HepG2 (cell line): ENCODE measurements around the gene DDX49. TPM values are rescaled to one million over a fixed set of nuclear protein-coding genes. Genes with fewer than 3 reads are reported as not detected.
A peak's percentile ranks its signal among the peaks of the same experiment; 100 is the strongest.

Experiments
- ATAC-seq: fragments of 200-7000 bp; cut with Tn5 transposase; 3 replicates; pipeline ENCODE4 v1.9.1; 2020; ENCODE audit warnings: mild to moderate bottlenecking, moderate library complexity
- BruUV-seq: library from RNA; stranded (reverse); fragments of 400-500 nt; replicated peaks from 2 replicates; lab custom pipeline; 2021; lab: Mats Ljungman, UMichigan
- CTCF ChIA-PET: fragments of 300-600 bp; formaldehyde crosslinking; extraction: SDS; loops from one replicate; lab custom pipeline; 2021; ENCODE audit warnings: low total read pairs, inconsistent platforms, low intra/inter-chr PET ratio; lab: Yijun Ruan, JAX
- POLR2A ChIA-PET: fragments of 350-600 bp; sonication (Branson Sonifier 250); formaldehyde crosslinking; loops from one replicate; lab custom pipeline; 2020; ENCODE audit warnings: antibody characterized with exemption, inconsistent platforms; lab: Yijun Ruan, JAX
- DNase-seq: peaks from one replicate; pipeline ENCODE4 v3.0.0-alpha.2; 2015; ENCODE audit warnings: low spot score
- FAIRE-seq: peaks from 3 replicates; lab custom pipeline; 2011; peaks lifted over from hg19 to GRCh38; lab: Jason Lieb, UNC
- H2AFZ ChIP-seq: one replicate; pipeline ENCODE4 v1.6.1; 2011; ENCODE audit warnings: low read length, inconsistent platforms
- H3K27ac ChIP-seq: fragments of 300-600 bp; 3 replicates; pipeline ENCODE4 v1.8.0; 2011; ENCODE audit warnings: mixed run types, mild to moderate bottlenecking, mixed read lengths, low read length, inconsistent platforms; ENCODE audit not compliant: insufficient read depth; ENCODE audit errors: extremely low read length
- H3K27me3 ChIP-seq, 2 experiments: fragments of 200-600 bp in 1 of 2; 2 replicates in 1 of 2; 3 replicates in 1 of 2; pipeline versions ENCODE4 v1.6.0 to v1.8.0; 2011; ENCODE audit warnings: low read length in 2 of 2, mild to moderate bottlenecking in 2 of 2, moderate library complexity in 2 of 2, inconsistent platforms in 1 of 2; ENCODE audit not compliant: insufficient read depth in 2 of 2, control insufficient read depth in 1 of 2
- H3K36me3 ChIP-seq, 2 experiments: fragments of 200-600 bp in 1 of 2; replicated peaks in 1 of 2; 2 replicates in 1 of 2; 3 replicates in 1 of 2; pipeline versions ENCODE4 v1.5.1 to v1.8.0; 2011; ENCODE audit warnings: low read length in 2 of 2, inconsistent platforms in 1 of 2; ENCODE audit not compliant: insufficient read depth in 2 of 2, control insufficient read depth in 1 of 2
- H3K4me1 ChIP-seq: 2 replicates; pipeline ENCODE4 v1.5.1; 2012; ENCODE audit warnings: low read length, inconsistent platforms; ENCODE audit not compliant: insufficient read depth
- H3K4me2 ChIP-seq: 2 replicates; pipeline ENCODE4 v1.6.0; 2011; ENCODE audit warnings: low read depth, low read length, inconsistent platforms
- H3K4me3 ChIP-seq, 3 experiments: fragments of 200-600 bp in 1 of 3; sonication (generic), shearing (Covaris generic) in 1 of 3; replicated peaks in 1 of 3; 2 replicates each; pipeline ENCODE4 v1.5.1; 2011 to 2016; ENCODE audit warnings: low read length in 3 of 3, inconsistent platforms in 2 of 3, low read depth in 2 of 3, mild to moderate bottlenecking in 2 of 3, control low read depth in 1 of 3, mixed read lengths in 1 of 3; ENCODE audit not compliant: insufficient read depth in 1 of 3
- H3K79me2 ChIP-seq: one replicate; pipeline ENCODE4 v1.6.1; 2011; ENCODE audit warnings: low read length, inconsistent platforms; ENCODE audit not compliant: insufficient read depth
- H3K9ac ChIP-seq: 2 replicates; pipeline ENCODE4 v1.6.0; 2011; ENCODE audit warnings: mild to moderate bottlenecking, low read depth, low read length, inconsistent platforms; ENCODE audit not compliant: insufficient read depth
- H3K9me3 ChIP-seq: 2 replicates; pipeline ENCODE4 v1.5.1; 2012; ENCODE audit warnings: mild to moderate bottlenecking, low read length
- H4K20me1 ChIP-seq: 2 replicates; pipeline ENCODE4 v1.6.0; 2011; ENCODE audit warnings: inconsistent platforms, mild to moderate bottlenecking, low read length, moderate library complexity; ENCODE audit not compliant: insufficient read depth
- ATF7 ChIP-seq, 2 experiments: fragments of 450-650 bp in 1 of 2; sonication (generic) in 1 of 2; formaldehyde crosslinking in 1 of 2; IDR thresholded peaks; 2 replicates each; pipeline versions ENCODE4 v1.4.0 to v1.6.1; 2016 to 2020; ENCODE audit warnings: antibody characterized with exemption in 1 of 2, mild to moderate bottlenecking in 1 of 2, missing genetic modification reagents in 1 of 2
- FOXP1 ChIP-seq, 2 experiments: fragments of 450-650 bp in 1 of 2; IDR thresholded peaks; 2 replicates each; pipeline ENCODE4 v1.6.1; 2017 to 2018; ENCODE audit warnings: antibody characterized with exemption in 1 of 2
- MAFG ChIP-seq: sonication (generic); formaldehyde crosslinking; IDR thresholded peaks from 2 replicates; pipeline ENCODE4 v1.5.1; 2020; ENCODE audit warnings: mild to moderate bottlenecking, missing genetic modification reagents
- NFYB ChIP-seq: sonication (generic); formaldehyde crosslinking; IDR thresholded peaks from 2 replicates; pipeline ENCODE4 v1.4.0; 2020; ENCODE audit warnings: missing genetic modification reagents
- NR2F6 ChIP-seq, 2 experiments: IDR thresholded peaks; 2 replicates each; pipeline ENCODE4 v1.6.1; 2016; ENCODE audit warnings: antibody characterized with exemption in 1 of 2, mild to moderate bottlenecking in 1 of 2
- PITX1 ChIP-seq: sonication (generic); formaldehyde crosslinking; IDR thresholded peaks from 2 replicates; pipeline ENCODE4 v1.5.1; 2020; ENCODE audit warnings: mild to moderate bottlenecking, missing genetic modification reagents
- TSC22D2 ChIP-seq: sonication (generic); formaldehyde crosslinking; IDR thresholded peaks from 2 replicates; pipeline ENCODE4 v1.5.1; 2020; ENCODE audit warnings: missing genetic modification reagents, mild to moderate bottlenecking, borderline replicate concordance
- ZNF501 ChIP-seq: sonication (generic); formaldehyde crosslinking; IDR thresholded peaks from 2 replicates; pipeline ENCODE4 v1.5.1; 2020; ENCODE audit warnings: mild to moderate bottlenecking, moderate library complexity, missing genetic modification reagents
- ZNF570 ChIP-seq: sonication (generic); formaldehyde crosslinking; IDR thresholded peaks from 2 replicates; pipeline ENCODE4 v1.4.0; 2020; ENCODE audit warnings: mild to moderate bottlenecking, missing genetic modification reagents, borderline replicate concordance
- ZNF747 ChIP-seq: sonication (generic); formaldehyde crosslinking; IDR thresholded peaks from 2 replicates; pipeline ENCODE4 v1.8.1; 2023; ENCODE audit warnings: missing genetic modification reagents, mild to moderate bottlenecking, borderline replicate concordance
- ZNF782 ChIP-seq: sonication (generic); formaldehyde crosslinking; IDR thresholded peaks from 2 replicates; pipeline ENCODE4 v1.4.0; 2020; ENCODE audit warnings: missing genetic modification reagents, mild to moderate bottlenecking, borderline replicate concordance
- ZNF839 ChIP-seq: sonication (generic); formaldehyde crosslinking; IDR thresholded peaks from 2 replicates; pipeline ENCODE4 v1.4.0; 2020; ENCODE audit warnings: missing genetic modification reagents, mild to moderate bottlenecking, borderline replicate concordance
- WGBS: methylation state at CpG from one replicate; pipeline ENCODE4 v1.1.6; 2017; ENCODE audit warnings: low lambda C conversion rate; 5-methylcytosine and 5-hydroxymethylcytosine counted together
- in situ Hi-C: cut with HindIII; loops from 2 replicates; pipeline ENCODE4 v1.10.0; 2017; ENCODE audit warnings: low pct_unique_long_range_greater_than_20kb; ENCODE audit not compliant: extremely low pct_ligation_motif_present
- intact Hi-C: fragments of 100-400 bp; cut with micrococcal nuclease; formaldehyde crosslinking; loops from one replicate; pipeline ENCODE4 v1.10.0; 2022; ENCODE audit not compliant: unreplicated experiment
- polyA plus RNA-seq, 8 experiments: library from polyadenylated mRNA; depleted of rRNA in 3 of 8; stranded (reverse) in 7 of 8; unstranded in 1 of 8; fragments of >200 nt; fragmentation: Illumina TruSeq in 4 of 8; extraction: Trizol in 4 of 8; gene quantifications; 2 replicates each; pipeline versions ENCODE4 v1.2.1 to v1.2.3, GENCODE V29; 2011 to 2016; ENCODE audit warnings: low read depth in 4 of 8, missing spikeins in 1 of 8, mixed read lengths in 1 of 8; ENCODE audit not compliant: insufficient read depth in 1 of 8
- total RNA-seq, 5 experiments: library from RNA; depleted of rRNA; stranded (reverse); fragments of >200 nt; fragmentation: Illumina TruSeq; extraction: Trizol; gene quantifications; 2 replicates each; pipeline ENCODE4 v1.2.3, GENCODE V29; 2016; ENCODE audit warnings: low read depth in 1 of 5
- TF ChIP-seq, protein P1 (sequence below): sonication (generic); formaldehyde crosslinking; IDR thresholded peaks from 2 replicates; pipeline ENCODE4 v1.5.0; 2020; ENCODE audit warnings: missing genetic modification reagents

The DDX49 gene
- total and polyA plus RNA-seq, 2 of the 13 experiments (the other 11 are each of a cell fraction or from before 2014, with no cell fraction given), result 27.0 to 46.2 TPM

DNA sequence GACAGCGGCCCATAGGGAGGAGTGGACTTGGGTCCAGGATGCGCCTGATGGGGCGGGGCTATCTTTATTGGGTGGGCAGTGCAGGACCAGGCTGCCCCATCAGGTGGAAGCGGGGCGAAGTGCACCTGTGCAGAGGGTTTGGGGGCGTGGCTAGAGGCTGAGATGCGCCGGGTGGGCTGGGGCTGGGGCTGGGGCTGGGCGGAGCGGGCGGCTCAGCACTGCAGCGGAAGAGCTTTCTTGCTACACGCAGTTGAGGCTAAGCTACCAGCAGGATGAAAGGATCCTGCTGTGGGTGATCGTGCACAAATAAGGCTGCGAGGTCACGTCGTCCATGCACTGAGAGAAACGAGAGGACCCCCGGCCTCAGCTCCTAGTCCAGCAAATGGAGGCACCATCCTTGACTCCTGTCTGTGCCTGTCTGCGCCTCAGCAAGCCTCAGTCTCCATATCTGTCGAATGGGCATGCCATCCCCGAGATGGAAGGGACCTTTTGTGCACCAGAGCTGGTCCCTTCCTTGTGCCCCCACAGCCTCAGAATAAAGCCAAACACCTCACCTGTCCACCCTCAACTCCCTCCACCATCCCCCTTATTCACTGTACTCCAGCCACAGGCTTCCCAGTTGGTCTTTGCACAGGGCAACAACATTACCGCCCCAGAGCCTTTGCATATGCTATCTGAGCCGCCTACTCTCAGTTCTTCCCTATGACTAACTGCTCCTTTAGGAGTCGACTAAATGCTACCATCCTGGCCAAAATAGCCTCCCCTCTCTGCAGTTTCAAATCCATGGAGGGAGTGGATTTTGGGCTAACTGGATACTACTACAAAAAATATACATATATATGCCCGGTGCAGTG is 42.5 kb downstream of the DDX49 start (continued):
- TF ChIP-seq NR2F6 (IDR thresholded peaks at IDR 0.05), result no peak; the same call in 1 of the 2 replicates
- TF ChIP-seq NR2F6 (CRISPR knock-in tag; IDR thresholded peaks at IDR 0.05), result peak; percentile 52; the same call in 1 of the 2 replicates
- no peak for TF ChIP-seq TSC22D2 (CRISPR knock-in tag)
- TF ChIP-seq ZNF570 (CRISPR knock-in tag), result no peak

DNA sequence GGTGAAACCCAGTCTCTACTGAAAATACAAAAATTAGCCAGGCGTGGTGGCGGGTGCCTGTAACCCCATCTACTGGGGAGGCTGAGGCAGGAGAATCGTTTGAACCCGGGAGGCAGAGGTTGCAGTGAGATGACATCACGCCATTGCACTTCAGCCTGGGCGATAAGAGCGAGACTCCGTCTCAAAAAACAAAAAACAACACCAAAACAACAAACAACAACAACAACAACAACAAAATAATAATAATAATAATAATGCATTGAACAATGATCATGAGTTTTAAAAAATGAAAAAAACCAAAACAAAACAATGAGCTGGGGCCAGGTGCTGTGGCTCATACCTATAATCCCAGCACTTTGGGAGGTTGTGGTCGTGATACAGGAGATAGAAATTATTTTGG is 44.6 kb downstream of the DDX49 start:
- intact Hi-C loops, result no loop called here
- Histone ChIP-seq H3K36me3 (no peaks in the 10 kb centered on the region), H3K27me3 (no peaks in the 10 kb centered on the region), H2AFZ (no peak overlapping the region), H3K9me3 (no peaks in the 10 kb centered on the region), H3K9ac (no peak overlapping the region), H4K20me1 (no peaks in the 10 kb centered on the region), H3K4me3 (no peak overlapping the region)
- ATAC-seq (no peak), FAIRE-seq (no peak), DNase-seq (no peak)
- POLR2A ChIA-PET, result no interaction called here
- 55% methylated on average over 9 of the region's 9 CpGs for WGBS
- in situ Hi-C loops, result no loop called here
- CTCF ChIA-PET, result no interaction called here
- TF ChIP-seq ZNF501 (CRISPR knock-in tag) (no peak), ZNF839 (no peak), ZNF782 (CRISPR knock-in tag) (no peak), ATF7 (IDR thresholded peaks at IDR 0.05) (0 out of 2 replicates have a peak, but pooled peaks have one; percentile 7), ATF7 (CRISPR knock-in tag; IDR thresholded peaks at IDR 0.05) (no peak), PITX1 (no peak), NFYB (CRISPR knock-in tag) (no peak), MAFG (no peak), ZNF747 (CRISPR knock-in tag) (no peak), FOXP1 (IDR thresholded peaks at IDR 0.05) (peak; percentile 77), FOXP1 (CRISPR knock-in tag; IDR thresholded peaks at IDR 0.05) (no peak)
- TF ChIP-seq, protein P1, sequence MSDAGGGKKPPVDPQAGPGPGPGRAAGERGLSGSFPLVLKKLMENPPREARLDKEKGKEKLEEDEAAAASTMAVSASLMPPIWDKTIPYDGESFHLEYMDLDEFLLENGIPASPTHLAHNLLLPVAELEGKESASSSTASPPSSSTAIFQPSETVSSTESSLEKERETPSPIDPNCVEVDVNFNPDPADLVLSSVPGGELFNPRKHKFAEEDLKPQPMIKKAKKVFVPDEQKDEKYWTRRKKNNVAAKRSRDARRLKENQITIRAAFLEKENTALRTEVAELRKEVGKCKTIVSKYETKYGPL (CRISPR knock-in tag), result no peak
- TF ChIP-seq, all 625 proteins: peak for 2
- no TSS peak for BruUV-seq
- no peak overlapping the region for H3K27ac ChIP-seq
- H3K79me2 ChIP-seq, result no peaks in the 10 kb centered on the region
- no peak overlapping the region for H3K4me2 ChIP-seq
- H3K4me1 ChIP-seq, result peaks cover 55% of the 10 kb centered on the region
